Epithelial cell of esophagus (primary cell): ENCODE results near the gene NKX1-1.

Source experiments
- DNase-seq: peaks from one replicate; pipeline ENCODE4 v3.0.0; 2010; ENCODE audit warnings: low read depth
- H3K4me3 ChIP-seq: 2 replicates; pipeline ENCODE4 v1.5.1; 2011; ENCODE audit warnings: mild to moderate bottlenecking, low read length, control low read depth
- CTCF ChIP-seq: IDR thresholded peaks from 2 replicates; pipeline ENCODE4 v1.5.1; 2011; ENCODE audit warnings: low read depth, mild to moderate bottlenecking, low read length, control low read depth, inconsistent platforms; ENCODE audit not compliant: insufficient read depth; ENCODE audit errors: missing control alignments

NKX1-1 gene

GRCh38 chr4:1406394-1406980, at the start of gene NKX1-1:
Gene NKX1-1 (minus strand): TSS chr4:1406442. CDS start chr4:1406442, 0 bp downstream.
- H3K4me3 ChIP-seq = no peak within 1 kb of the TSS
- no peak for TF ChIP-seq CTCF
- DNase-seq = no peak

GRCh38 chr4:1453731-1454130, 47.5 kb upstream of the NKX1-1 start:
- no peak for DNase-seq
- TF ChIP-seq CTCF = no peak

GRCh38 chr4:1452431-1453051, 46.3 kb upstream of the NKX1-1 start:
- no peak for TF ChIP-seq CTCF
- no peak for DNase-seq

More at GRCh38 chr4:1453731-1454130, 47.5 kb upstream of the NKX1-1 start:
- no peak overlapping the region for H3K4me3 ChIP-seq

GRCh38 chr4:1451752-1452122, 45.5 kb upstream of the NKX1-1 start:
- no peak for TF ChIP-seq CTCF
- H3K4me3 ChIP-seq = no peak overlapping the region

More at GRCh38 chr4:1452431-1453051, 46.3 kb upstream of the NKX1-1 start:
- H3K4me3 ChIP-seq = no peak overlapping the region

GRCh38 chr4:1451106-1451751, 45.0 kb upstream of the NKX1-1 start:
- no peak for DNase-seq

More at GRCh38 chr4:1451752-1452122, 45.5 kb upstream of the NKX1-1 start:
- no peak for DNase-seq

More at GRCh38 chr4:1451106-1451751, 45.0 kb upstream of the NKX1-1 start:
- TF ChIP-seq CTCF = no peak
- no peak overlapping the region for H3K4me3 ChIP-seq
